Retina (tissue), 1 donor: Measurements from ENCODE around the gene SLC39A11.
"Not testable (repeated sequence)": the region's sequence is repeated elsewhere in the genome, so short reads cannot be mapped to it uniquely, and the experiment has no call there.

Source experiments
- DNase-seq: peaks from one replicate; pipeline ENCODE4 v3.0.0-alpha.2; 2016

Gene SLC39A11

DNA sequence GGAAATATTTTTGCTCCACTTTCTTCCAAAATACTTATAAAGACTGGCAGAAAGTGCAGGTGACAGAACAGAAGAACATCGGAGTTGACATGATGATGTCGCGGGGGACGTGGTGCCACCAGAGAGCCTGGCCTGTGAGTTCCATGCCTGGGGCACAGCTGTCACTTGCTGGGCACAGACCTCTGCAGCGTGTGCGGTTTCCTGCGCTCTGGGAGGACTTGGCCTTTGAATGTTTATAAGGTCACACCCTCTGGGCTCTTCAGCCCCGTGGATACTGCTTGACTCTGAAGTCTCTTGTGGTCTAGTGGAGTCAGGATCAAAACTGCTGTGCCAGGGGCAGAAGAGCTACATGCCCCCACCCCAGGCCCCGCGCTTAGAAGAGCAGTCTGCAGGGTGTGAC is 357.9 kb downstream of the SLC39A11 start:
- peak; percentile 31 for DNase-seq

DNA sequence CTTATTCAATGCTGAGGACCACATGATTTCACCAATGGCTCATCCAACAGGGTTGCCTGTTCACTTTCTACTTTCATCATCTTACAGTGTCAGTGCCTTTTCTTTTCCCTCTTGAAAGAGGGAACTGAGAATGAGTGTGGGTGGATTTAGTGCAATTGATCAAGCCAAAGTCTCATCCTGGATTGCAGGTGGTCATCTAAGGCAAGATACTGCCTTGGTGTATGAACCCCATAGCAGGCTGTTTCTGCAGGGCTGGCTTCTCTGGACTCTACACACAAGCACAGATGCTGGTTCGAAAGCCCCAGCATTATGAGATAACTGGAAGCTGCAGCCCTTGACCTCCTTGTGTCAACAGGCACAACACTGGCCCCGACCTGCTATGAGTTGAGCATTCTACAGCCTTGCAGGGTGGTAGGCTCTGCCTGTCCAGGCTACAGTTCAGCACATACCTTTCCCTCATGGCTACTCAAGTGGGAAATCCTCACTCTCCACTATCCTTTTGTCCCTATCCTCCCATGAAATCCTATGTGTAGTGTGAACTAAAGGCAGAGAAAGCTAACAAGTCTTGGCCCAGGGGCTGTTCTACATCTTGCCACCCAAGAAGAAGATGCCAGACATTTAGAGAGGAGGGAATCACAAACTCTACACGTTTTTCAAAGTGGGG is 358.7 kb downstream of the SLC39A11 start:
- DNase-seq, result no peak

DNA sequence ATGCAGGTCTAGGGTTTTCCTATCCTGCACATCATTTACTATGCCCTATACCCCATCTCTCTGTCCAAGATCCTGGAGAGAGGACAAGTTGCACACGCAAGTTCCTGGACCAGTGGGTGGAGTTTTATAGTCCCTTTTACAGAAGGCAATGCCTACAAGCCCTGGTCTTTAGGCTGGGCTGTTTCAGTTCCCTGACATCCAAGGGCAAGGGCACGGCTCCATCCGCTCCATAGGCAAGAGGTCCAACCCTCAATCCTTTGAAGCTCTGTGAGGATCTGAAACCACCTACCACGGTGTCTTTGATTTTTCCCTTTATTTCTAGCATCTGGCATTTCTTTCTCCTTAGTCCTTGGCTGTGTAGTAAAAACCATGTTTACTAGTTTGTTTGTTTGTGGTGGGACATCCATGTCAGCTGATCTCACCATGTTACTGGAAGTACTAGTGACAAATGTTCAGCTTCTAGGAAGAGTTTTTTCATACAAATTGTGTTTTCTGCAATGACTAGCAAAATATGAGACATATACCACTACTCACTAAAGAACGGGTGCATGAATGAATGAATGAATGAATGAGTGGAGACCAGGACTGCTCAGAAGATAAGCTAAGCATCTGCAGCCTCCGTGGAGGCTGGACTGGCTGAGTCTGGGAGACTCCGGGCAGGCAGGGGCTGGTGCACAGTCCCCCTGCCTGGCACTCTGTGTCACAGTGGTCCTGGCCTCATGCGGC is 359.4 kb downstream of the SLC39A11 start:
- DNase-seq, result no peak

DNA sequence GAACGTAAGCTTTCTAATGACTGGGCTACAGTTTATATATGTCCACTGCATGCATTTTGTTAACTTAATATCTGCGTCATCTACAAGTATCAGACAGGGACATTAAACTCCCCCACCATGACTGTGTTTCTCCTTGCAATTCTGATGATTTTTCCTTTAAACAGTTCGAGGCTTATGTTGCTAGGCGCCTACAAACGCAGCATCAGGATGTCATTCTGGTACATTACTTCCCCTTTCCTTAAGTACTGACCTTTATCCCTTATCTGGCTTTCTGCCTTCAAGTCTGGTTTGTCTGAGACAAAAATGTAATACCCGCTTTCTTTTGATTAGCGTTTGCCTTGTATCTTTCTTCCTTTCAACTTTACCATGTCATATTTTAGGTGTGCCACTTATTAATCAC is 362.4 kb downstream of the SLC39A11 start:
- DNase-seq, result no peak

DNA sequence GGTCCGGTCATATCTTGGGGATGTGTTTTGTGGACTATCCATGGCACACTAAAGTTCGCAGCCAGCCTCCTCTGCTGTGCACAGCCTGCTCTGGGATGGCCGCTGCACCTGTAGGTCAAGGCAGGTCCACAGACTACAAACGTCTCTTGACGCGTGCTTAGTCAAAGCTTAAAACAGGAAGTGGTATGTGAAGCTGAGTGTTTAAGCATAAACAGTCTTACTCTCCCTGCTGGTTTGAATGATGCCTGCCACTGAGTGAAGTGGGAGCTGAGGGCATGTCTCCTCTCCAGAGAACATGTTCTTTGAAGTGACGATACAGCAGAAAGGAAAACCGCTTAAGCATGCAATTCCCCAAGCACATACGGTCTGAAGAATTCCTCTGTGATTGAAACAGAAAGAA is 365.6 kb downstream of the SLC39A11 start:
- DNase-seq, result no peak

DNA sequence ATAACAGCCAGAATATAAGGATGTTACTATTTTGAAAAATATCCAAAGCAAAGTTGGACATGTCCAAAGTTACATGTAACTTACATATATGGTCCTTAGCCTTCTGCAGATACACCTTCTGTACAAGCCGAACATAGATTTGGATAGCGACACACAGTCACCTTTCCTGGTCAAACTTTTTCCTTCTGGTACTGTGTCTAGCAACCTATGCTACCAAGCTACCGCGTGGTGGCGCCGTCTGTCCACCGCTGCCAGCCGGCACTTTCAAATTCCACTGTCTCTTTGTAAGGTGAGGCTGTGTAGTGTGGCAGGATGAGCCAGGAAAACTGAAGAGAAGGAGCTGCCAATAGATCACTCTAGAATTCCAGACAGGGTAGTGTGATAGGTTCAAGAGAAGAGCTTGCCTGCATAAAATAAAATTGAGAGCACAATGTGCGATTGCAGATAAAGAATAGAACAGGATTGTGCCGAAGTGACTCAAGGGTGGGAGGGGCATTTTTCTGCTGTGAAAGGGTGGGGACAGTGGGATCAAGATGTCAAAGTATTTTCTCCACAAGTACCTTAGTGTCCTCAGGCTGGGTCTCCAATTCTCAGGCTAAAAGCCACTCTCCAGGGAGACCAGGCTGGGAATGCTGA is 366.9 kb downstream of the SLC39A11 start:
- DNase-seq, result peak; percentile 62

DNA sequence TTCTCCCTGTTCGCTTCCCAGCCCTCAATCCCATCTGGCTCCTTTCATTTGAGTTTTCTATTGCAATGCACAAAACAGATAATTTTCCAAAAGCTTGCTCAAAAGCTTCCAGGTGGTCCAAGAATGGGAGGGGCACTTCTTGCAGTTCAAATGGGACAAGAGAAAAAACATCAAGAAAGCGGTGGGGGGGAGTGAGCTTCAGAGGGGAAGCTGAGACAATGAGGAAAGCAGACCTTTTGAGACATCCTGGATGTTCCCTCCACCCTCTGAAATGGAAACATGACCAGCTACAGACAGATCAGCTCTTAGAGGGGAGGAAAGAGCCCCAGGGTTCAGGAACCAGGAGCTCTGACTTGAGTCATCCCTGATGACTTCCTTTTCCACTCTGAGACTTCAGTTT is 368.2 kb downstream of the SLC39A11 start:
- no peak for DNase-seq

DNA sequence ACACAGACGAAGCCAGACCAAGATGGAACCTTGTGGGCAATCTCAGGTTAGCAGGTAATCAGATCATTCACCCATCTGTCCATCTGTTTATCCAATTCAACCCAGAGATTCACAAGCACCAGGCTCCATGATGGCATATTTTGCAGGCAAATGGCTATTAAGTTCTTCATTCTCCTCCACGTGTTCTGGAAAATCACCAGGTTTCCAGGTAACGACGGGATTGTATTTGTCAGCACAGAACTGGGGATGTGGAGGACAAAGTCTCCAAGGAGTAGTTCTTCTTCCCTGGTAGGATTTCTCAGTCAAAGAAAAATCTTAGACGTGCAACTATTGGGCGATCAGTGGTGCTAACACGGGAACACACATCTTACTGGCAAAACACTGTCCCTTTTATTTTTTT is 368.8 kb downstream of the SLC39A11 start:
- no peak for DNase-seq

DNA sequence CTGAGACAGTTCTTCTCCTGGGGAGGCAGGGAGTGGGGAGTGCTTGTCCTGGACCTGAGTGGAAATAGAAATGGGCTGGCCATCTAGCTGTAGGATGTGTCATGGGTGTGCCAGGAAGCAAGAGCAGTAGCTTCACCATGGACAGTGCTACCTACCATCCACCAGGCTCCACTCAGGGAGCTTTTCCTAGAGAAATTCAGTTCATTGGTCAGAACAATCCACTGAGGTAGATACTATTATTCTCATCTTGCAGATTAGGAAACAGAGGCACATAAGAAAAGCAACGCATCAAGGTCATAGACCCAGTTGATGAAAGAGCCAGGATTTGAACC is 372.0 kb downstream of the SLC39A11 start:
- DNase-seq, result no peak

DNA sequence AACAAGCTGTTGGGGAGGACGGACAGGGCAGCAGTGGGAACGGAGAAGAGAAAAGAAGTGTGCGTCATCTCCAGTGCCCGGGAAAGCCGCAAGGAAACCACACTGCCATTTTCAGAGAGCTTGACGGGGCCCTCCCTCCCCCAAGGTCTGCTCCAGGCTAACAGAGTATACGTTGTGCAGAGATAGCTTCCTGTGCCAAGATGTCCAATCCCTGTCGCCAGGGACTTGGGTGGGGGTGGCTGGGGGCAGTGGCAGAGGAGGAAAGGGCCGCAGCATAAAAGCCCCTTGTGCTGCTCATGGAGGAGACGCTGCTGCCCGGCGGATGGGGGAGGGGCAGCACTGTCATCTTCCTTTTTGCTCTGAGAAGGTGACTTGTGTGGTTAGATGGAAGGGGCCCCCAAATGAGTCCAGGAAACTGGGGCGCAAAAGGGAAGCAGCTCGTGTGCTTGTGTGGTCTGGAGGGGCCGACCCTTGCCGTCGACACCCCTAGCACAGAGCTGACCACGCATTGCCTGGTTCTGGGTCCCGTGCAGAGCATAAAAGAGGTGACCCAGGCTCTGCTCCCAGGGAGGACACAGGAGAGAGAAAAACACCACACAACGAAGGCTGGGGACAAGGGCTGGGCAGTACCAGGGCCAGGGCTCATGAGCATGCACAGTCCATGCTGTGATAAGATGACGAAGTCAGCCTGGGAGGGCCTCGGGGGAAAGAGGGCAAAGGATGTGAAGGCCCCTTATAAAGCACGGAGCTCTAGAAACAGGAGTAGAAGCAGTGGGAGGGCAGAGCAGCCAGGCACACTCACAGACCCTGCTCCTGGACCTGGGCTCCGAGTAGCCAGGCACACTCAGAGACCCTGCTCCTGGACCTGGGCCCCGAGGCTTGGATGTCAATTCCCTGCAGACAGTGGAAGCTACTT is 372.7 kb downstream of the SLC39A11 start:
- DNase-seq, result peak; percentile 36

DNA sequence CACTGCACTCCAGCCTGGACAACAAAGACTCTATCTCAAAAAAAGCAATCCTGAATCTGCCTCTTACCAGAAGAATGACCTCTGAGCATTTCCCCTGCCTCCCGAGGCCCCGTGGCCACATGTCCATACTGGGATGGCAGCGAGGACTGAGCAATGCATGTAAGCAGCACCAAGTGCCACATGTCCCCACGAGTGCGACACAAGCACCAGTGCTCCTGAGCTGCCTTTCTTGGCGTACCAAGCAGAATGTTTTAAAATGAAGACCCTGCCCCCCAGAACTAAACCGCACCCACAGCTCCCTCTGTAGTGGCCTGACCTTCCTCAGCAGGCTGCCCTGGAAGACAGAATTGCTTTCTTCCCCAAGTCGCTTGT is 373.3 kb downstream of the SLC39A11 start:
- DNase-seq, result no peak

DNA sequence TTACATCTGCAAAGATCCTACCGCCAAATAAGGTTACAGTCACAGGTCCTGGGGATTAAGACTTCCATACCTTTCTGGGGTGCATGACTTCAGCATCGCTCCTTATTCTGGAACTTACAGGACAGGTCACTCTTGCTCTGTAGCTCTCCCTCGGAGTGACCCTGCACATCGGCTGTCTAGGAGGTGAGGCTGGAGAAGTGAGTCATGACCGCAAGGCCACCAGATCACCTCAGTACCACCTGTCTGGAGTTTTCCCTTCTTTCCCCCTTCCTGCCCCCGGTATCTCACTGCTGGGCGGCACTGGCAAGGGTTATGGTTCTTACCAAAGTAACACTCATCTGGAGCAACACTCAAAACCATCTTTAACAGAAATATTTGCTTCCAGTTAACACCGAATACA is 374.8 kb downstream of the SLC39A11 start:
- no peak for DNase-seq

DNA sequence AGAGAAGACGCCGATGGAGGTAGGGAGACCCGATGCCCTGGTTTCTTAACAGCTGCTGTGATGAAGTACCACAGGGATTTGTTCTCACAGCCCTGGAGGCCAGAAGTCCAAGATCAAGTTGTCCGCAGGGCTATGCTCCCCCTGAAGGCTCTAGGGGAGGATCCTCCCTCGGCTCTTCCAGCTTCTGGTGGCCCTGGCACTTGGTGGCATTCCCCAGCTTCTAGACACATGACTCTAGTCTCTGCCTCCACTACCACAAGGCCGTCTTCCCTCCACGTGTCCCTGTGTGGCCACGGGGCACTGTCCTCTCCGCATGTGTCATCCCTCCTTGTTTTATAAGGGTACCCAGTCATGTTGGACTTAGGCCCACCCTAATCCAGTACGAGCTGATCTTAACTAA is 375.2 kb downstream of the SLC39A11 start:
- no peak for DNase-seq

DNA sequence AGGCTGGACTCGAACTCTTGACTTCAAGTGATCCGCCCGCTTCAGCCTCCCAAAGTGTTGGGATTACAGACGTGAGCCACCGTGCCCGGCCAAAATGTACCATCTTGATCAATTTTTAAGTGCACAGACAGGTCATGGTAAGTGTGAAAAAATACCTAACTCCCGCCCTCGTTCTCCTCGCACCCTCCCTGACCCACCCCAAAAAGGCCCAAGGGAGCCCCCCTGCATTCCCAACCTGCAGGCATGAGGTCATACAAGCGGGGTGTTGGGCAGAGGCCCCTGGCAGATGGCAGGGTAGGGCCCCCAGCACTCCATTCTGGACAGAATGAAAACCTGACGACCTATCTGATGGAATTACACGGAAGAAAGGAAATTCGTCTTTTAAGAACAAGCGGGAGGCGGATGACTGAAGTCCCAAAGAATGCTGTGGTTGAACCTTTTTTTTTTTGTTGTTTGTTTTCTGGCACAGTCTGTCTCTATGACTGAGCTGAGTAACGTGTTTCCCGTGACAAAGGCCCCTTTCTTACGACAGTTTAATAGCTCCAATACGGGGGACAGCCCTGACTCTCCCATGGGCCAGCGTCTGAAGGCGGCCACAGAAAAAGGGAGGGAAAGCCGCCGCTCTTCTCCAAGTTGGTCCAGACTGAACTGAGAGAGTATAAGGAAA is 376.4 kb downstream of the SLC39A11 start:
- no peak for DNase-seq

DNA sequence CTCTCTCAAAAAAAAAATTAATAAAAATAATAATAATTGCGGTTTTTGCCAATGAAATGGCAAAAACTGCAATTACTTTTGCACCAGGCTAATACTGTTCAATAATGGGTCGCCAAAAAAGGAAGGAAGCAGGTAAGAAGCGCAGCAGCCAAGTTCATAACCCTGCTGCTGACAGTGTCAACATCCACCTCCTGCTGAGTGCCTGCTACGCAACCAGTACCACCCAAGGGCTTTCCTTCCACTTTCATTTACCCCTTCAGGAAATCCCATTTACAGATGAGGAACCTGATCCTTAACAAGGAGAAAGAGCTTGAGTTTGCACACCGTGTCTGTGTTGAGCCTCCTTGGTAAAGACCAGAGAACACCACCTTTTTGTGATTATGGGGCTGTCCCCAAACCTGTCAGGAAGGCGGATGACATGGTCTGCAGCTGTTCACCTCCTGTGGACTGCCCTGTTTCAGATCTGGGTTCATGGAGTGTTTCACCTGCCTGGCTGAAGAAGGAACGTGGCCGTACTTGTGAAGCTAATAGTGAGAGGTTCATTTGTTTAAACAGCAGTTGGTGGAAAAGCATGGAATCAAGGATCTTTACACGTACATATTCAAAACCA is 378.0 kb downstream of the SLC39A11 start:
- no peak for DNase-seq

DNA sequence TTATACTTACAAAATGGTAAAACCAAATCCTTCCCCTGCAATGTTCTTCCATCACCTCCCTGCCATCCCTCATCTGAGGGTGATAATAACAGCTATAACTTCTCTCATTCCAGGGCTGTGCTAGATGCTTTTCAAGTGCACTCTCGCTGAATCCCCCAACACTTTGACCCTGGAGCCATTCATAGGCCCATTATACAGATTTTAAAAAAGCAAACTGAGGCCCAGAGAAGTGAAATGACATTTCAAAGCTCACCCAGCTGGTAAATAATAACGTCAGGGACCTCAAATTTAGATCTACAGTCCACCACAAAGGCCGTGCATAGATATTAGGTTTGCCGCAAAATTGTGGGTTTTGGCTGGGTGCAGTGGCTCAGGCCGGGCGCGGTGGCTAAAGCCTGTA is 378.8 kb downstream of the SLC39A11 start:
- DNase-seq, result no peak

DNA sequence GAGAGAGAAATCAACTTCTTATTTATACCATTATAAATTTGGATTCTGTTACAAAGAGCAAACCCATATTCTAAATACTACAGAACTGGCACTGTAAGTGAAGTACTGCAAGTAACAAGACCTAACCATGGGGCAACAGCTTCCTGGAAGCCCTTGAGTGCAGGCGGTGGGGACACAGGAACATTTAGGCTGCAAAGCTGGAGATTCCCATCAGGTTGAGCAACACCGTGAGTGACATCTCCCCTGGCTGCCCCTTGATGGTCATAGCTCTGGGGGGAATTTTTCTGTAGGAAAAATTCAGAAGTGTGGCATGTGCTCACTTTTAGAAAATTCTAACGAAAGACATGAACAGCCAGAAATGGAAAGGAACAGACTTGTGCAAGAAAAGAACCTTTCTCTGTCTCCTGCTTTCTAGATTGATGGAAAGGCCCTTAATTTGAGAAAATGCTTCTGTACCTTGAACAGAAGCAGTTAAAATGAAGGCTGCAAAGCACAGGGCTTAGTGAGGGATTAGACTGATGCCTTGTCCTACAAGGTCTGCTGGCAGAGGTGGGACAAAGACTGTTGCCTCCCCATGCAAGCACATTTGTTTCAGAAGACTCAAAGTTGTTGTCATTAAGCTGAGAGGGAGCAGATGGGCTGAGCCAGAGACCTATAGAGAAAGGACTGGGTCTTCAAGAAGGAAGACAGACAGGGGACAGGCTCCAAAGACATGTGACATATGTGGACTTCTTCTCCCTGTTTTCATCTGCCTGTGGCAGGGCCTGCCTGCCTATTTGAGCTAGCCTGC is 380.8 kb downstream of the SLC39A11 start:
- DNase-seq, result no peak

DNA sequence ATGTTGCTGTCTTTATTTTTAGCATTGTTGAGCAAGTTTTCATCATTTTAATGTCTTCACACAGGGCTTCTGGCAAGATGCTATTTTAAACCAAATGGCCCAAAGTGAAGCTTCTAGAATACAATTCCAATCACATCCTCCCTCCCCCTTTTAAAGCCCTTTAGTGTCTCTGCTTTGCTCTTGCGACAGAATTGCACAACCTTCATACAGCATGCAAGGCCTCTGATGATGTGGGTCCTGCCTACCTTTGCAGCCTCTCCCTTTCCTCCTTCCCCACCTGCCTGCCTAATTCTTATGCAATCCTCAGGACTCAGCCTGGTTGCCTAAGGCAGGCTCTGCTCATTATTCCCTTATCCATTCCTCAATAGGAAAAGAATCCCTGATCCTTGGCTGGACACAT is 381.7 kb downstream of the SLC39A11 start:
- DNase-seq, result no peak

DNA sequence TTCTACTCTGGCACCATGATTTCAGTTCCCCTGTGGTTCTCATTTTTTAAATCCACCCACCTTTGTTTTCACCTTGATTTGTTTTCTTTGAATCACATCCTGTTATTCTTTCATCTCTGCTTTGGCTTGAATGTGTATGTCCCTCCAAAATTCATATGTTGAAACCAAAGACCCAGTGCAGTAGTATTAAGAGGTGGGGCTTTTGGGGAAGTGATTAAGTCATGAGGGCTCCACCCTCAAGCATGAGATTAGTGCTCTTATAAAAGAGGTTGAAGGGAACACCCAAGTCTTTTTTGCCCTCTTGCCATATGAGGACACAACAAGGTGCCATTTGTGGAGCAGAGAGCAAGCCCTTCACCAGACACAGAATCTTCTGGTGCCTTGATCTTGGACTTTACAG is 382.3 kb downstream of the SLC39A11 start:
- DNase-seq, result no peak

DNA sequence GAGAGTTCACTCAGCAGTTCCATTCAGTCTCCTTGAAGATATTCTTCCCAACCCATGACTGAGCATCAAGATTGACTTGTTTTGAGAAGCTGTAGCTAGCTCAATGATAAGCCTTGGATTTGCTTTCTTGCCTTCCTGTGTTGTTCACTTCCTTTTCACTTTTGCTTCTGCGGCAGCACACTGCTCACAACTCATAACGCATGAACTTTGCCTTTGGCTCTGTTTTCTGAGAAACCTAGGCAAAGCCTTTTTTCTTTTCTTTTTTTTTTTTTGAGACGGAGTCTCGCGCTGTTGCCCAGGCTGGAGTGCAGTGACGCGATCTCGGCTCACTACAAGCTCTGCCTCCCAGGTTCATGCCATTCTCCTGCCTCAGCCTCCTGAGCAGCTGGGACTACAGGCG is 383.8 kb downstream of the SLC39A11 start:
- not testable (repeated sequence) for DNase-seq

DNA sequence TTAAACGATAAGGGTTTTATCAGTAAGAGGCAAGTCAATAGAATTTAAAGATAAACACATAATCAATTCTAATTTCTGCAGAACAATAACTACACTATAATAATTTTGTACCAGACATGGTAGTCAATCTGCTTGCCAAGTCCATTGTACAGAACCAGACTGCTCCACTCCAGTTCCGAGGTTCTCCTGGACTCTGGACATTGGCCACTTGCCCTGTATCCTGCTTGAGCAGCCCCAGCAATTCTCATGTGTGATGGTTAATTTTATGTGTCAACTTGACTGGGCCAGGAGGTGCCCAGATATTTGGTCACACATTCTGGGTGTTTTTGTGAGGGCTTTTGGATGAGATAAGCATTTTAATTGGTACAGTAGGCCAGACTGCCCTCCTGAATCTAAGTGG is 384.6 kb downstream of the SLC39A11 start:
- DNase-seq, result no peak
